HG03196 (cell line): Measurements from ENCODE around the gene TSPO.

ENCODE experiments used
- ATAC-seq: cut with Tn5 transposase; IDR thresholded peaks from one replicate; pipeline ENCODE4 v1.9.1; 2021; ENCODE audit not compliant: unreplicated experiment

Gene TSPO

GRCh38 chr22:43199541-43199940, 48.2 kb downstream of the TSPO start:
- no peak for ATAC-seq

GRCh38 chr22:43200031-43200430, 48.7 kb downstream of the TSPO start:
- no peak for ATAC-seq

GRCh38 chr22:43200555-43200954, 49.2 kb downstream of the TSPO start:
- ATAC-seq = no peak

GRCh38 chr22:43201486-43202219, 50.3 kb downstream of the TSPO start:
- ATAC-seq = no peak

GRCh38 chr22:43202326-43202725, 51.0 kb downstream of the TSPO start:
- ATAC-seq = no peak

- ATAC-seq = no peak
These were observed 51.5 kb downstream of the TSPO start for GRCh38 chr22:43202756-43203410.

GRCh38 chr22:43203471-43203981, 52.2 kb downstream of the TSPO start:
- no peak for ATAC-seq

GRCh38 chr22:43205261-43205691, 53.9 kb downstream of the TSPO start:
- no peak for ATAC-seq

- no peak for ATAC-seq
These were observed 54.6 kb downstream of the TSPO start for GRCh38 chr22:43205748-43206508.

GRCh38 chr22:43206509-43207161, 55.3 kb downstream of the TSPO start:
- no peak for ATAC-seq

GRCh38 chr22:43207386-43207785, 56.0 kb downstream of the TSPO start:
- no peak for ATAC-seq

- no peak for ATAC-seq
These were observed 56.7 kb downstream of the TSPO start for GRCh38 chr22:43207849-43208702.

GRCh38 chr22:43208703-43209522, 57.6 kb downstream of the TSPO start:
- no peak for ATAC-seq

GRCh38 chr22:43209523-43209890, 58.1 kb downstream of the TSPO start:
- ATAC-seq = no peak

GRCh38 chr22:43209971-43210370, 58.6 kb downstream of the TSPO start:
- no peak for ATAC-seq

GRCh38 chr22:43210631-43211515, 59.5 kb downstream of the TSPO start:
- ATAC-seq = no peak

- no peak for ATAC-seq
These were observed 60.6 kb downstream of the TSPO start for GRCh38 chr22:43211941-43212433.

GRCh38 chr22:43212434-43212952, 61.1 kb downstream of the TSPO start:
- ATAC-seq = no peak
